Endothelial cell of umbilical vein (primary cell): ENCODE measurements around the gene CD44. TPM values are rescaled to one million over a fixed set of nuclear protein-coding genes. Genes with fewer than 3 reads are reported as not detected.

Experiments used
- BruUV-seq: library from RNA; stranded (reverse); fragments of 400-500 nt; replicated peaks from 2 replicates; lab custom pipeline; 2021; lab: Mats Ljungman, UMichigan
- CTCF ChIA-PET: fragments of 300-600, 350-600 bp; sonication (Branson Sonifier 250); formaldehyde crosslinking; loops from one replicate; lab custom pipeline; 2021; ENCODE audit warnings: antibody characterized with exemption, inconsistent platforms; lab: Charles Lee
- POLR2A ChIA-PET: fragments of 300-600, 350-600 bp; sonication (Branson Sonifier 250); formaldehyde crosslinking; loops from one replicate; lab custom pipeline; 2021; ENCODE audit warnings: antibody characterized with exemption, inconsistent platforms; lab: Charles Lee
- DNase-seq: peaks from one replicate; pipeline ENCODE4 v3.0.0-alpha.2; 2011; ENCODE audit warnings: low read depth, low spot score
- FAIRE-seq: peaks from 2 replicates; lab custom pipeline; 2011; peaks lifted over from hg19 to GRCh38; lab: Jason Lieb, UNC
- H2AFZ ChIP-seq: 2 replicates; pipeline ENCODE4 v1.6.0; 2012; ENCODE audit warnings: low read depth, low read length, control low read depth, inconsistent platforms
- H3K27ac ChIP-seq: 2 replicates; pipeline ENCODE4 v1.5.1; 2011; ENCODE audit warnings: low read depth, mild to moderate bottlenecking, control low read depth, low read length, moderate library complexity; ENCODE audit not compliant: insufficient read depth
- H3K27me3 ChIP-seq, 2 experiments: 2 replicates each; pipeline versions ENCODE4 v1.6.0 to v1.6.1; 2011; ENCODE audit warnings: low read length in 2 of 2, mixed read lengths in 1 of 2; ENCODE audit not compliant: control insufficient read depth in 2 of 2, insufficient read depth in 2 of 2
- H3K36me3 ChIP-seq, 2 experiments: 2 replicates in 1 of 2; 3 replicates in 1 of 2; pipeline ENCODE4 v1.5.1; 2011; ENCODE audit warnings: low read length in 2 of 2, mild to moderate bottlenecking in 1 of 2, moderate library complexity in 1 of 2; ENCODE audit not compliant: control insufficient read depth in 2 of 2, insufficient read depth in 2 of 2; ENCODE audit errors: extremely low read depth in 1 of 2
- H3K4me1 ChIP-seq: 3 replicates; pipeline ENCODE4 v1.5.1; 2011; ENCODE audit warnings: mild to moderate bottlenecking, low read length; ENCODE audit not compliant: control insufficient read depth, insufficient read depth; ENCODE audit errors: extremely low read depth
- H3K4me2 ChIP-seq: 2 replicates; pipeline ENCODE4 v1.6.1; 2011; ENCODE audit warnings: low read length, control low read depth, mixed read lengths; ENCODE audit not compliant: insufficient read depth
- H3K4me3 ChIP-seq, 3 experiments: fragments of 200-600 bp in 1 of 3; sonication (generic), shearing (Covaris generic) in 1 of 3; replicated peaks in 1 of 3; 2 replicates each; pipeline ENCODE4 v1.5.1; 2011 to 2016; ENCODE audit warnings: control low read depth in 3 of 3, low read length in 3 of 3, mild to moderate bottlenecking in 2 of 3, inconsistent platforms in 1 of 3, low read depth in 1 of 3, moderate library complexity in 1 of 3; ENCODE audit not compliant: insufficient read depth in 1 of 3
- H3K79me2 ChIP-seq: 2 replicates; pipeline ENCODE4 v1.6.0; 2012; ENCODE audit warnings: low read length, inconsistent platforms; ENCODE audit not compliant: control insufficient read depth, insufficient read depth
- H3K9ac ChIP-seq: replicated peaks from 2 replicates; pipeline ENCODE3; 2011; ENCODE audit warnings: low read length, control low read depth; ENCODE audit not compliant: insufficient read depth; ENCODE audit errors: extremely low read depth
- H3K9me1 ChIP-seq: replicated peaks from 3 replicates; pipeline ENCODE4 v1.6.0; 2011; ENCODE audit warnings: mild to moderate bottlenecking, low read length; ENCODE audit not compliant: control insufficient read depth, insufficient read depth; ENCODE audit errors: extremely low read depth
- H3K9me3 ChIP-seq: replicated peaks from 2 replicates; pipeline ENCODE4 v1.5.1; 2012; ENCODE audit warnings: low read length, inconsistent platforms; ENCODE audit not compliant: control insufficient read depth, insufficient read depth
- H4K20me1 ChIP-seq: replicated peaks from 2 replicates; pipeline ENCODE3; 2011; ENCODE audit warnings: mild to moderate bottlenecking, low read length; ENCODE audit not compliant: control insufficient read depth, insufficient read depth; ENCODE audit errors: extremely low read depth
- CTCF ChIP-seq, 2 donors: IDR thresholded peaks; 1 replicate in 1 of 2; 2 replicates in 1 of 2; pipeline ENCODE4 v1.5.1; 2011; ENCODE audit warnings: low read length in 2 of 2, mild to moderate bottlenecking in 2 of 2, moderate library complexity in 2 of 2, control low read depth in 1 of 2, inconsistent platforms in 1 of 2, low read depth in 1 of 2; ENCODE audit not compliant: insufficient read depth in 1 of 2; ENCODE audit errors: extremely low read depth in 1 of 2
- EZH2 ChIP-seq: IDR thresholded peaks from 2 replicates; pipeline ENCODE4 v1.6.1; 2012; ENCODE audit warnings: borderline replicate concordance, low read depth, mild to moderate bottlenecking, moderate library complexity, low read length, inconsistent platforms; ENCODE audit not compliant: severe bottlenecking
- FOS ChIP-seq: IDR thresholded peaks from 2 replicates; pipeline ENCODE4 v1.6.1; 2011; ENCODE audit warnings: mild to moderate bottlenecking, low read length, moderate library complexity, borderline replicate concordance; ENCODE audit not compliant: insufficient read depth
- GATA2 ChIP-seq: IDR thresholded peaks from 2 replicates; pipeline ENCODE4 v1.7.0; 2011; ENCODE audit warnings: low read depth, mild to moderate bottlenecking, moderate library complexity, mixed read lengths, low read length; ENCODE audit not compliant: insufficient read length, insufficient read depth
- JUN ChIP-seq: IDR thresholded peaks from 2 replicates; pipeline ENCODE4 v1.6.1; 2011; ENCODE audit warnings: borderline replicate concordance, low read depth; ENCODE audit not compliant: insufficient read length, insufficient read depth
- MAX ChIP-seq: IDR thresholded peaks from 2 replicates; pipeline ENCODE4 v1.6.1; 2011; ENCODE audit not compliant: insufficient read depth, insufficient read length
- MYC ChIP-seq: IDR thresholded peaks from one replicate; pipeline ENCODE4 v1.6.1; 2011; ENCODE audit warnings: mild to moderate bottlenecking, low read depth, low read length
- POLR2A ChIP-seq: IDR thresholded peaks from 2 replicates; pipeline ENCODE4 v1.6.1; 2012; ENCODE audit warnings: low read depth, mild to moderate bottlenecking, control low read depth, low read length
- POLR2AphosphoS5 ChIP-seq: IDR thresholded peaks from 2 replicates; pipeline ENCODE4 v1.6.1; 2012; ENCODE audit warnings: low read depth, mild to moderate bottlenecking, control low read depth, low read length, moderate library complexity; ENCODE audit not compliant: insufficient read depth
- dilution Hi-C: fragments of 300-500 bp; cut with MboI; formaldehyde crosslinking; loops from one replicate; pipeline ENCODE4 v1.15.0; 2019; ENCODE audit warnings: low sequenced_read_pairs; ENCODE audit not compliant: extremely low pct_ligation_motif_present
- intact Hi-C: fragments of 100-400 bp; cut with micrococcal nuclease; formaldehyde crosslinking; loops from one replicate; pipeline ENCODE4 v1.10.0; 2022
- polyA plus RNA-seq, 4 experiments: library from polyadenylated mRNA; depleted of rRNA in 3 of 4; stranded (reverse) in 3 of 4; unstranded in 1 of 4; fragments of >200 nt; gene quantifications; 2 replicates each; pipeline versions ENCODE4 v1.2.1 to v1.2.3, GENCODE V29; 2011 to 2012; ENCODE audit warnings: missing spikeins in 1 of 4
- total RNA-seq: library from RNA; stranded (reverse); gene quantifications from 2 replicates; pipeline ENCODE4 v1.2.3, GENCODE V29; 2021

Gene CD44
- total and polyA plus RNA-seq, 2 donors (not counting 3 experiments of a cell fraction or from before 2014, with no cell fraction given), result 25.5 to 26.3 TPM

GRCh38 chr11:35259529-35259928 is 120.6 kb downstream of the CD44 start:
- Histone ChIP-seq H3K36me3 (no peaks in the 10 kb centered on the region), H2AFZ (no peak overlapping the region), H4K20me1 (no peaks in the 10 kb centered on the region), H3K27ac (no peak overlapping the region), H3K4me2 (no peak overlapping the region), H3K27me3 (peaks cover 2 to 29% of the 10 kb centered on the region in 2 experiments), H3K79me2 (no peaks in the 10 kb centered on the region), H3K9ac (no peak overlapping the region), H3K4me3 (no peak overlapping the region), H3K4me1 (no peaks in the 10 kb centered on the region), H3K9me1 (no peaks in the 10 kb centered on the region), H3K9me3 (no peaks in the 10 kb centered on the region)
- no TSS peak for BruUV-seq
- POLR2A ChIA-PET, result no interaction called here
- DNase-seq (no peak), FAIRE-seq (no peak)
- TF ChIP-seq CTCF (IDR thresholded peaks at IDR 0.05; ENCODE audit: extremely low read depth in 1 of 2, insufficient read depth in 1 of 2, low read depth in 1 of 2, low read length in 2 of 2) (no peak), MAX (no peak), POLR2AphosphoS5 (no peak), FOS (no peak), POLR2A (no peak), JUN (no peak), MYC (no peak), EZH2 (no peak), GATA2 (no peak)
- dilution Hi-C loops (no loop called here), intact Hi-C loops (no loop called here)
- CTCF ChIA-PET, result interaction anchor here (1.4 kb wide), 1 partner anchor 12 kb away, joined by 3 read pairs; no protein-coding TSS in a partner anchor
